Gastroesophageal sphincter (tissue), 3 donors: ENCODE data around the gene HBS1L.

Source experiments
- POLR2A ChIP-seq, 2 donors: fragments of 450-650 bp; IDR thresholded peaks; one replicate each; pipeline ENCODE4 v1.6.1; 2017; ENCODE audit warnings: antibody characterized with exemption in 2 of 2, mild to moderate bottlenecking in 2 of 2, moderate library complexity in 1 of 2
- TF ChIP-seq, protein P1 (sequence below), 4 experiments: fragments of 200-600 bp in 2 of 4; fragments of 450-650 bp in 2 of 4; sonication (generic) in 1 of 4; IDR thresholded peaks; one replicate each; pipeline ENCODE4 v1.5.1; 2017 to 2019; ENCODE audit warnings: antibody characterized with exemption in 4 of 4, mild to moderate bottlenecking in 2 of 4, moderate library complexity in 2 of 4

DNA sequence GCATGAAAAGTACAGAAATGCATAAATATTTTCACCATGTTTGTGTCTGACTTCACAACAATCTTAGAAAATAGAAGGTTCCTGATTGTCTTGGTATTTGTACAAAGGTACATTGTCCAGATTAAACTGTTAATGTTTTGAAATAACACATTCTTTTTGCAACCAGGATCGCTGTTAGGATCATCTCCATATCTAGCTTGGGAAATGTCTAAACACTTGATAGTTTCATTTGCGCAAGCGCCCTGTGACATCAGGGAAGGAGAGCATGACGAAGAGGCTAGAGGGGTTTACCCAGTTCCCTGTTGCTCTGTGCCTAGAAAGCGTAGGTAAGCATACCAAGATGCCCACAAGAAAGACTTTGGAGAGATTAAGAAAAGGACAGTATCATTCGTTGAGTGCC, 124.2 kb downstream of the HBS1L start:
- TF ChIP-seq POLR2A (IDR thresholded peaks at IDR 0.05) = no peak
- TF ChIP-seq, protein P1, sequence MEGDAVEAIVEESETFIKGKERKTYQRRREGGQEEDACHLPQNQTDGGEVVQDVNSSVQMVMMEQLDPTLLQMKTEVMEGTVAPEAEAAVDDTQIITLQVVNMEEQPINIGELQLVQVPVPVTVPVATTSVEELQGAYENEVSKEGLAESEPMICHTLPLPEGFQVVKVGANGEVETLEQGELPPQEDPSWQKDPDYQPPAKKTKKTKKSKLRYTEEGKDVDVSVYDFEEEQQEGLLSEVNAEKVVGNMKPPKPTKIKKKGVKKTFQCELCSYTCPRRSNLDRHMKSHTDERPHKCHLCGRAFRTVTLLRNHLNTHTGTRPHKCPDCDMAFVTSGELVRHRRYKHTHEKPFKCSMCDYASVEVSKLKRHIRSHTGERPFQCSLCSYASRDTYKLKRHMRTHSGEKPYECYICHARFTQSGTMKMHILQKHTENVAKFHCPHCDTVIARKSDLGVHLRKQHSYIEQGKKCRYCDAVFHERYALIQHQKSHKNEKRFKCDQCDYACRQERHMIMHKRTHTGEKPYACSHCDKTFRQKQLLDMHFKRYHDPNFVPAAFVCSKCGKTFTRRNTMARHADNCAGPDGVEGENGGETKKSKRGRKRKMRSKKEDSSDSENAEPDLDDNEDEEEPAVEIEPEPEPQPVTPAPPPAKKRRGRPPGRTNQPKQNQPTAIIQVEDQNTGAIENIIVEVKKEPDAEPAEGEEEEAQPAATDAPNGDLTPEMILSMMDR (IDR thresholded peaks at IDR 0.05) = no peak
